Parathyroid adenoma (tissue), 2 donors: ENCODE measurements around the gene GTF2A1.

ENCODE experiments used
- H2AFZ ChIP-seq: fragments of 300-600 bp; sonication (generic); one replicate; pipeline ENCODE4 v1.7.0; 2017; ENCODE audit warnings: antibody characterized with exemption, mild to moderate bottlenecking
- H3K27ac ChIP-seq: fragments of 300-600 bp; sonication (generic); one replicate; pipeline ENCODE4 v1.7.0; 2017
- H3K27me3 ChIP-seq: fragments of 300-600 bp; sonication (generic); one replicate; pipeline ENCODE4 v1.7.0; 2017; ENCODE audit warnings: low read length; ENCODE audit not compliant: control insufficient read depth, insufficient read depth
- H3K36me3 ChIP-seq: fragments of 300-600 bp; sonication (generic); one replicate; pipeline ENCODE4 v1.7.0; 2017; ENCODE audit warnings: low read length; ENCODE audit not compliant: control insufficient read depth, insufficient read depth
- H3K4me1 ChIP-seq: fragments of 300-600 bp; sonication (generic); one replicate; pipeline ENCODE4 v1.7.0; 2017; ENCODE audit warnings: control low read depth
- H3K4me2 ChIP-seq: fragments of 300-600 bp; sonication (generic); one replicate; pipeline ENCODE4 v1.7.0; 2017; ENCODE audit warnings: low read length
- H3K4me3 ChIP-seq: fragments of 300-600 bp; sonication (generic); one replicate; pipeline ENCODE4 v1.7.0; 2017; ENCODE audit warnings: low read depth, low read length
- H3K79me2 ChIP-seq: fragments of 300-600 bp; sonication (generic); one replicate; pipeline ENCODE4 v1.7.0; 2017; ENCODE audit warnings: control low read depth
- H3K9ac ChIP-seq: fragments of 300-600 bp; sonication (generic); one replicate; pipeline ENCODE4 v1.7.0; 2017; ENCODE audit warnings: mild to moderate bottlenecking
- H3K9me3 ChIP-seq: fragments of 300-600 bp; sonication (generic); one replicate; pipeline ENCODE4 v1.7.0; 2017; ENCODE audit warnings: low read length; ENCODE audit not compliant: control insufficient read depth
- CTCF ChIP-seq: fragments of 300-600 bp; sonication (generic); IDR thresholded peaks from one replicate; pipeline ENCODE4 v1.7.0; 2017; ENCODE audit warnings: antibody characterized with exemption, mild to moderate bottlenecking
- donor health status: primary hyperparathyroidism.

GTF2A1 gene

GRCh38 chr14:81193924-81194633 is 26.7 kb downstream of the GTF2A1 start:
- Histone ChIP-seq H3K9me3 (no peaks in the 10 kb centered on the region), H3K4me3 (no peak overlapping the region), H3K79me2 (peaks cover 2% of the 10 kb centered on the region), H2AFZ (no peak overlapping the region), H3K36me3 (no peaks in the 10 kb centered on the region), H3K9ac (no peak overlapping the region), H3K27ac (no peak overlapping the region), H3K4me1 (no peaks in the 10 kb centered on the region), H3K4me2 (no peak overlapping the region), H3K27me3 (no peaks in the 10 kb centered on the region)
- TF ChIP-seq CTCF: no peak

DNA sequence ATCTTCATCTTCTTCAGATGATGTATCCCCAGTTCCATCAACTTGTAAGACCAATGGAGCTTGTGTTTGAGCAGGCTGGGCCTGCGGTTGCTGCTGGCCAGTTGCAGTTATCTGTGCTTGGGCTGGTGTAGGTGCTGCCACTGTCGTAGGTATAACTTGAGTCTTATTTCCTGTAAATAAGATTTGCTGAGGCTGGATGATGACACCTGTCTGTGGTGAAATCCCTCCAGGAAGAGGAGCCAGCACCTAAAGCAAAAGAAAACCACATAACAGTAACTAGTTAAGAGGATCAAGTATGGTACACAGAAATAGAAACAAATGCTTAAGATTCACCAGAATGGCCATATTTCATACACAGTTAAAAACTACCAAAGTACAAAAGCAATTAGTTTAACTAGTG is 28.2 kb downstream of the GTF2A1 start:
- no peaks in the 10 kb centered on the region for H3K4me1 ChIP-seq
- H3K27me3 ChIP-seq: no peaks in the 10 kb centered on the region
- H3K79me2 ChIP-seq: peaks cover 2% of the 10 kb centered on the region
- no peak overlapping the region for H3K9ac ChIP-seq
- no peaks in the 10 kb centered on the region for H3K9me3 ChIP-seq
- no peak overlapping the region for H3K27ac ChIP-seq
- H3K36me3 ChIP-seq: no peaks in the 10 kb centered on the region
- no peak for TF ChIP-seq CTCF
- H3K4me2 ChIP-seq: no peak overlapping the region
- no peak overlapping the region for H2AFZ ChIP-seq
- no peak overlapping the region for H3K4me3 ChIP-seq

- Histone ChIP-seq H3K9me3 (no peaks in the 10 kb centered on the region), H3K36me3 (no peaks in the 10 kb centered on the region)
Observed at GRCh38 chr14:81187832-81188522, 32.8 kb downstream of the GTF2A1 start.

GRCh38 chr14:81179631-81180030 is 41.1 kb downstream of the GTF2A1 start:
- no peaks in the 10 kb centered on the region for H3K4me1 ChIP-seq
- H3K27me3 ChIP-seq: no peaks in the 10 kb centered on the region
- no peak for TF ChIP-seq CTCF
- H3K36me3 ChIP-seq: no peaks in the 10 kb centered on the region
- no peaks in the 10 kb centered on the region for H3K9me3 ChIP-seq
- no peak overlapping the region for H3K9ac ChIP-seq
- no peak overlapping the region for H3K4me3 ChIP-seq
- H3K4me2 ChIP-seq: no peak overlapping the region
- no peaks in the 10 kb centered on the region for H3K79me2 ChIP-seq
- H3K27ac ChIP-seq: no peak overlapping the region
- no peak overlapping the region for H2AFZ ChIP-seq

More at GRCh38 chr14:81187832-81188522, 32.8 kb downstream of the GTF2A1 start:
- no peaks in the 10 kb centered on the region for H3K4me1 ChIP-seq
- H3K27ac ChIP-seq: no peak overlapping the region
- H3K79me2 ChIP-seq: no peaks in the 10 kb centered on the region
- H2AFZ ChIP-seq: no peak overlapping the region
- no peak overlapping the region for H3K4me3 ChIP-seq
- H3K9ac ChIP-seq: no peak overlapping the region
- no peak for TF ChIP-seq CTCF
- H3K27me3 ChIP-seq: no peaks in the 10 kb centered on the region
- no peak overlapping the region for H3K4me2 ChIP-seq

- Histone ChIP-seq H3K9me3 (no peaks in the 10 kb centered on the region), H2AFZ (no peak overlapping the region), H3K36me3 (no peaks in the 10 kb centered on the region), H3K4me3 (no peak overlapping the region), H3K27me3 (no peaks in the 10 kb centered on the region), H3K27ac (no peak overlapping the region), H3K4me2 (no peak overlapping the region), H3K4me1 (no peaks in the 10 kb centered on the region), H3K9ac (no peak overlapping the region), H3K79me2 (no peaks in the 10 kb centered on the region)
- TF ChIP-seq CTCF: no peak
Observed at GRCh38 chr14:81178063-81178462, 42.7 kb downstream of the GTF2A1 start.
